ENCODE results near the gene C19orf47. TPM values are rescaled to one million over a fixed set of nuclear protein-coding genes. Genes with fewer than 3 reads are reported as not detected.

The C19orf47 gene
- polyA plus RNA-seq, 3 donors = 7.6 to 10.2 (median 8.0) TPM

DNA sequence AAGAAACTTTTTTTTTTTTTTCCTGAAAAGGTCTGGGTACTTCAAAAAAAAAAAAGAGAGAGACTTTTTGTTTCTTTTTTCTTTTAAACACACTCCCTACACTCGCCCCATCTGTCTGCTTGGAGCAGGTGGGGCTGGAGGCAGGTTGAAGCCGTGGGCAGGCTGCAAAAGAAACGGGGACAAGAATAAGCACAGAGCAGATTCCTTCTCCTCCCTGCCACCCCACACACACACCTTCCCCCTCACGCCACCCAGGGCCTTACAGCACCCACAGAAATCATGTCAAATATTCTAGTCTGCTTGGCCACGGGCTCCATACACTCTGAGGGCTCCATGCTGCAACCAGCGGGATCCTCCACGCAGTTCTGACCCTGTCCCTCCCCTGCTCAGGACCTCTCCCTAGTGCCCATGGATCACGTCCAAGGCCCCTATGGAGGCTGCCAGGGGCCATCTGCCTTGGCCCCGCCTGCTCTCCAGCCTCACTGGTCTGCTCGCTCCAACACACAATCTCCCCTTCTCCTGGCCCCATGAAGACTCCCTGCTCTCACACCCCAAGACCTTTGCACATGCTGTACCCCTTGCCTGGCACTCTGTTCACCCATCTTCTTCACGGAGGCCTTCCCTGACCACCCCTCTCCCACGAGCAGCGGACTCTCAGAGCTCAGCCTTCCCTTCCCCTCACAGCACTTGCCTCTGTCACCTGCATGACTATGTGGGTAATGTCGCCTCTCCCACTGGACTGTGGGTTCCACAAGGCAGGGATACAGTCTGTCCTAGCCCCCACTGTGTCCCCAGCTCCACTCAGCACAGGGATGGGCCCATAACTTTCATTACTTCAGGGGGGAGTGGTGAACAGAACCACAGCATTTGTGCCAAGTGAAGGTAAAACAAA lies 74.5 kb downstream of the C19orf47 start:
- 89% methylated on average over 10 of the region's 14 CpGs for WGBS (ENCODE audit: insufficient coverage)
- Histone ChIP-seq H3K4me1 (ENCODE audit: control insufficient read depth in 1 of 2, insufficient read depth in 2 of 2, low read length in 2 of 2) (peaks cover 9 to 15% of the 10 kb centered on the region in 2 donors), H2AFZ (ENCODE audit: insufficient read depth, low read depth, low read length, poor library complexity, severe bottlenecking) (no peak overlapping the region), H3K9me3 (replicated peaks in 1 of 2; ENCODE audit: control insufficient read depth in 1 of 2, insufficient read depth in 1 of 2, low read length in 2 of 2) (no peaks in the 10 kb centered on the region), H3K4me2 (replicated peaks; ENCODE audit: extremely low read depth, low read length, poor library complexity, severe bottlenecking) (no peak overlapping the region), H3K79me2 (ENCODE audit: insufficient read depth, low read length) (peaks cover 94% of the 10 kb centered on the region), H3K27me3 (ENCODE audit: control insufficient read depth in 2 of 2, insufficient read depth in 2 of 2, low read length in 2 of 2) (no peaks in the 10 kb centered on the region), H3K27ac (ENCODE audit: low read depth in 1 of 2, low read length in 2 of 2) (no peak overlapping the region), H4K20me1 (ENCODE audit: insufficient read depth, low read length) (peaks cover 96% of the 10 kb centered on the region), H3K36me3 (replicated peaks in 1 of 2; ENCODE audit: control insufficient read depth in 1 of 2, insufficient read depth in 2 of 2, low read length in 2 of 2) (peaks cover 0 to 31% of the 10 kb centered on the region in 2 donors), H3K4me3 (replicated peaks in 1 of 3; ENCODE audit: low read depth in 2 of 3, low read length in 3 of 3) (no peak overlapping the region), H3K9ac (ENCODE audit: insufficient read depth, low read length, poor library complexity, severe bottlenecking) (no peak overlapping the region)
- Mint-ChIP-seq H3K9me3 (no peaks in the 10 kb centered on the region), H3K36me3 (peaks cover 29 to 33% of the 10 kb centered on the region in 2 donors), H3K4me1 (peaks cover 31% of the 10 kb centered on the region), H3K27me3 (ENCODE audit: low read depth in 3 of 3) (no peaks in the 10 kb centered on the region), H3K4me3 (no peak overlapping the region), H3K27ac (peak overlapping the region in 1 of 7 donors; percentile 27)
- TF ChIP-seq, protein P1, sequence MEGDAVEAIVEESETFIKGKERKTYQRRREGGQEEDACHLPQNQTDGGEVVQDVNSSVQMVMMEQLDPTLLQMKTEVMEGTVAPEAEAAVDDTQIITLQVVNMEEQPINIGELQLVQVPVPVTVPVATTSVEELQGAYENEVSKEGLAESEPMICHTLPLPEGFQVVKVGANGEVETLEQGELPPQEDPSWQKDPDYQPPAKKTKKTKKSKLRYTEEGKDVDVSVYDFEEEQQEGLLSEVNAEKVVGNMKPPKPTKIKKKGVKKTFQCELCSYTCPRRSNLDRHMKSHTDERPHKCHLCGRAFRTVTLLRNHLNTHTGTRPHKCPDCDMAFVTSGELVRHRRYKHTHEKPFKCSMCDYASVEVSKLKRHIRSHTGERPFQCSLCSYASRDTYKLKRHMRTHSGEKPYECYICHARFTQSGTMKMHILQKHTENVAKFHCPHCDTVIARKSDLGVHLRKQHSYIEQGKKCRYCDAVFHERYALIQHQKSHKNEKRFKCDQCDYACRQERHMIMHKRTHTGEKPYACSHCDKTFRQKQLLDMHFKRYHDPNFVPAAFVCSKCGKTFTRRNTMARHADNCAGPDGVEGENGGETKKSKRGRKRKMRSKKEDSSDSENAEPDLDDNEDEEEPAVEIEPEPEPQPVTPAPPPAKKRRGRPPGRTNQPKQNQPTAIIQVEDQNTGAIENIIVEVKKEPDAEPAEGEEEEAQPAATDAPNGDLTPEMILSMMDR (IDR thresholded peaks at IDR 0.05) = no peak
- intact Hi-C loops (cut with micrococcal nuclease) = no loop called here
- no peak for DNase-seq

DNA sequence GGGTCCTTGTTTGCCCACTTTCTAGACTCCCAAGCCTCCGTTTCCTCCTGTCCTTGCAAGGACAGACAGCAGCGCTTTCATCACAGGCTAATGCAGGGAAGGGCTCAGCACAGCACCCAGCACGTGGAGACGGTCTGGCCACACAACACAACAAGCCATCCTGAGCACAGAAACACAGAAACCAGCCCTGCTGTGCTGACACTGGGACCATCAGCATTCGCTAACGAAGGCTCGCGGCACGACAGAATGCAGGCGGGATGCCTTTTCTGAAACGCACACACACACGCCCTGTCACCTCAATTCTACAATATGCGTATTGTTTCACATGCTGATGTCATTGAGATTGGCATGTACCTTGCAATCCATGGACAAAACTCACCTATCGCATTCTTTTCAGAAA lies 75.9 kb downstream of the C19orf47 start:
- intact Hi-C loops (cut with micrococcal nuclease) = no loop called here
- no peak overlapping the region for H3K4me3 Mint-ChIP-seq
- H3K9ac ChIP-seq (ENCODE audit: insufficient read depth, low read length, poor library complexity, severe bottlenecking) = no peak overlapping the region
- TF ChIP-seq, protein P1 (IDR thresholded peaks at IDR 0.05) = no peak
- H3K36me3 Mint-ChIP-seq = peaks cover 29 to 43% of the 10 kb centered on the region in 2 donors
- H3K79me2 ChIP-seq (ENCODE audit: insufficient read depth, low read length) = peaks cover 93% of the 10 kb centered on the region
- H3K27me3 ChIP-seq (ENCODE audit: control insufficient read depth in 2 of 2, insufficient read depth in 2 of 2, low read length in 2 of 2) = no peaks in the 10 kb centered on the region
- H3K4me1 ChIP-seq (ENCODE audit: control insufficient read depth in 1 of 2, insufficient read depth in 2 of 2, low read length in 2 of 2) = peaks cover 9 to 15% of the 10 kb centered on the region in 2 donors
- H3K4me1 Mint-ChIP-seq = peaks cover 27% of the 10 kb centered on the region
- H3K36me3 ChIP-seq (replicated peaks in 1 of 2; ENCODE audit: control insufficient read depth in 1 of 2, insufficient read depth in 2 of 2, low read length in 2 of 2) = peaks cover 5 to 45% of the 10 kb centered on the region in 2 donors
- no peak overlapping the region for H3K27ac ChIP-seq (ENCODE audit: low read depth in 1 of 2, low read length in 2 of 2)
- peak overlapping the region in 1 of 7 donors; percentile 64 for H3K27ac Mint-ChIP-seq
- no peak for DNase-seq
- no peak overlapping the region for H3K4me2 ChIP-seq (replicated peaks; ENCODE audit: extremely low read depth, low read length, poor library complexity, severe bottlenecking)
- H4K20me1 ChIP-seq (ENCODE audit: insufficient read depth, low read length) = peaks cover 94% of the 10 kb centered on the region
- 98% methylated on average over 13 of the region's 14 CpGs for WGBS (ENCODE audit: insufficient coverage)
- peaks cover 0 to 2% (median 0%) of the 10 kb centered on the region in 3 donors for H3K27me3 Mint-ChIP-seq (ENCODE audit: low read depth in 3 of 3)
- H3K9me3 Mint-ChIP-seq = no peaks in the 10 kb centered on the region
- H2AFZ ChIP-seq (ENCODE audit: insufficient read depth, low read depth, low read length, poor library complexity, severe bottlenecking) = no peak overlapping the region
- H3K9me3 ChIP-seq (replicated peaks in 1 of 2; ENCODE audit: control insufficient read depth in 1 of 2, insufficient read depth in 1 of 2, low read length in 2 of 2) = no peaks in the 10 kb centered on the region
- H3K4me3 ChIP-seq (replicated peaks in 1 of 3; ENCODE audit: low read depth in 2 of 3, low read length in 3 of 3) = no peak overlapping the region

Data from CD14-positive monocyte (primary cell).